ENCODE measurements around the gene FAM20C. TPM values are rescaled to one million over a fixed set of nuclear protein-coding genes. Genes with fewer than 3 reads are reported as not detected.

Gene FAM20C
- total and polyA plus RNA-seq, 2 of the 8 experiments (the other 6 are each of a cell fraction or from before 2014, with no cell fraction given) = 9.5 to 34.8 TPM

GRCh38 chr7:220151-220841 is 27.9 kb downstream of the FAM20C start:
- Histone ChIP-seq H3K14ac (ENCODE audit: insufficient read length) (no peak overlapping the region), H2BK5ac (ENCODE audit: low read depth, low read length) (peak overlapping the region; percentile 39; the same call in 1 of the 2 replicates), H2BK15ac (ENCODE audit: low read length) (0 out of 2 replicates have a peak overlapping the region, but pooled peaks have one; percentile 6), H3K9ac (replicated peaks in 1 of 4; ENCODE audit: extremely low read depth in 1 of 4, low read depth in 3 of 4, low read length in 3 of 4) (no peak overlapping the region; a peak in 2 of 7 replicates), H3K4ac (replicated peaks; ENCODE audit: insufficient read length, low read depth, low read length) (peak overlapping the region; percentile 75), H2BK120ac (replicated peaks; ENCODE audit: low read depth, low read length) (no peak overlapping the region), H2AK5ac (ENCODE audit: low read depth, low read length) (peak overlapping the region; percentile 42; the same call in 1 of the 2 replicates), H3K27me3 (replicated peaks in 1 of 4; ENCODE audit: control insufficient read depth in 3 of 4, extremely low read depth in 1 of 4, insufficient read depth in 3 of 4, low read length in 3 of 4) (no peaks in the 10 kb centered on the region), H4K8ac (ENCODE audit: extremely low read depth, insufficient read depth, low read length) (no peak overlapping the region; the same call in 1 of the 2 replicates), H2AFZ (ENCODE audit: low read length) (no peak overlapping the region), H3K4me1 (replicated peaks in 1 of 4; ENCODE audit: control insufficient read depth in 3 of 4, insufficient read depth in 4 of 4, low read length in 3 of 4) (peaks cover 0 to 10% (median 6%) of the 10 kb centered on the region in 4 experiments; a peak in 5 of 7 replicates), H2BK20ac (ENCODE audit: low read length) (no peak overlapping the region), H4K91ac (replicated peaks; ENCODE audit: insufficient read length, low read length) (peak overlapping the region; percentile 60), H4K20me1 (replicated peaks in 1 of 2; ENCODE audit: control insufficient read depth in 1 of 2, insufficient read depth in 2 of 2, low read length in 2 of 2) (peaks cover 0 to 10% of the 10 kb centered on the region in 2 experiments), H3K9me3 (ENCODE audit: insufficient read depth in 2 of 2, low read depth in 1 of 2, low read length in 1 of 2) (no peaks in the 10 kb centered on the region), H4K5ac (ENCODE audit: insufficient read length, low read depth, low read length) (no peak overlapping the region), H3K56ac (replicated peaks; ENCODE audit: insufficient read length, low read depth, low read length) (no peak overlapping the region), H3K27ac (ENCODE audit: low read depth, low read length) (no peak overlapping the region), H3K23ac (ENCODE audit: insufficient read length) (no peak overlapping the region), H3K18ac (ENCODE audit: extremely low read depth, low read length) (peak overlapping the region; percentile 32; the same call in 1 of the 2 replicates), H3K23me2 (ENCODE audit: low read depth, low read length) (no peaks in the 10 kb centered on the region), H3K4me3 (ENCODE audit: extremely low read depth in 1 of 4, insufficient read depth in 2 of 4, low read depth in 3 of 4, low read length in 4 of 4) (no peak overlapping the region), H3K79me1 (ENCODE audit: low read depth, low read length) (peaks cover 6% of the 10 kb centered on the region; the same call in 1 of the 2 replicates), H3K79me2 (ENCODE audit: control insufficient read depth in 1 of 2, insufficient read depth in 2 of 2, low read length in 2 of 2) (no peaks in the 10 kb centered on the region; a peak in 1 of 4 replicates), H3K4me2 (ENCODE audit: insufficient read depth in 1 of 2, low read depth in 2 of 2, low read length in 2 of 2) (peak overlapping the region in 1 of 2 experiments; percentile 21; a peak in 1 of 4 replicates), H3K36me3 (ENCODE audit: control insufficient read depth in 2 of 4, insufficient read depth in 4 of 4, low read length in 3 of 4) (peaks cover 0 to 7% (median 0%) of the 10 kb centered on the region in 4 experiments; a peak in 2 of 8 replicates), H2BK12ac (ENCODE audit: low read depth, low read length) (no peak overlapping the region)
- FAIRE-seq (no peak), DNase-seq (ENCODE audit: low read depth in 1 of 2, low spot score in 2 of 2) (peak in 1 of 2 experiments; percentile 73)
- WGBS, 2 experiments (ENCODE audit: extremely low coverage in 1 of 2, insufficient coverage in 1 of 2, insufficient read length in 1 of 2, insufficient replicate concordance in 2 of 2, low coverage in 1 of 2, low lambda C conversion rate in 2 of 2, missing lambda C conversion rate in 1 of 2) = 74% methylated on average over 23 of the region's 28 CpGs; no CpG with 5 or more reads in 1 of the 2 experiments
- ChIA-PET POLR2A (ENCODE audit: partially characterized antibody) (interaction anchor here (1.0 kb wide), 1 partner anchor 25 kb away, joined by 3 read pairs; no protein-coding TSS in a partner anchor), CTCF (ENCODE audit: partially characterized antibody) (interaction anchor here (0.8 to 2.0 kb wide), 12 partner anchors 10 to 738 kb away, joined by 3 to 22 read pairs (median 4); no protein-coding TSS in a partner anchor)
- TF ChIP-seq MAFK (IDR thresholded peaks at IDR 0.05; ENCODE audit: low read depth, low read length) (no peak), USF2 (IDR thresholded peaks at IDR 0.05; ENCODE audit: low read length) (peak; percentile 66), CTCF (IDR thresholded peaks at IDR 0.05; ENCODE audit: control extremely low read depth in 1 of 3, insufficient read depth in 1 of 3, low read depth in 1 of 3, low read length in 3 of 3) (peak; percentile 50 to 52 (median 50)), POLR2AphosphoS5 (IDR thresholded peaks at IDR 0.05; ENCODE audit: low read depth, low read length) (peak; percentile 41; the same call in 1 of the 2 replicates), SUZ12 (IDR thresholded peaks at IDR 0.05; ENCODE audit: low read length) (no peak), TEAD4 (IDR thresholded peaks at IDR 0.05; ENCODE audit: low read depth, low read length) (peak; percentile 92), POU5F1 (IDR thresholded peaks at IDR 0.05; ENCODE audit: low read depth, low read length) (no peak)
